H1 (cell line): ENCODE measurements around the gene ZHX3.

Experiments
- EZH2 ChIP-seq: fragments of 200-600 bp; sonication (generic); IDR thresholded peaks from 2 replicates; pipeline ENCODE4 v1.7.1; 2012; ENCODE audit warnings: low read depth, mild to moderate bottlenecking, moderate library complexity, low read length, inconsistent platforms; ENCODE audit not compliant: severe bottlenecking
- JUN ChIP-seq: IDR thresholded peaks from 2 replicates; pipeline ENCODE4 v1.6.1; 2011; ENCODE audit warnings: low read depth, mild to moderate bottlenecking, improper control_type of control experiment, low read length
- POU5F1 ChIP-seq: IDR thresholded peaks from 2 replicates; pipeline ENCODE4 v1.6.1; 2011; ENCODE audit warnings: low read depth, mild to moderate bottlenecking, low read length, moderate library complexity
- SIRT6 ChIP-seq: IDR thresholded peaks from one replicate; pipeline ENCODE4 v1.7.1; 2012; ENCODE audit warnings: low read length, inconsistent platforms
- TEAD4 ChIP-seq: IDR thresholded peaks from 2 replicates; pipeline ENCODE4 v1.6.1; 2012; ENCODE audit warnings: low read depth, low read length, inconsistent platforms, mixed read lengths
- YY1 ChIP-seq: IDR thresholded peaks from 2 replicates; pipeline ENCODE4 v1.6.1; 2011; ENCODE audit warnings: low read depth, mild to moderate bottlenecking, low read length
- ZNF274 ChIP-seq: IDR thresholded peaks from 2 replicates; pipeline ENCODE4 v1.7.0; 2012; ENCODE audit warnings: low read length, borderline replicate concordance; ENCODE audit errors: extremely low read depth
- TF ChIP-seq, protein P1 (sequence below), 3 experiments: IDR thresholded peaks; 1 replicate in 2 of 3; 2 replicates in 1 of 3; pipeline versions ENCODE4 v1.5.1 to v1.6.1; 2011; ENCODE audit warnings: low read length in 3 of 3, mild to moderate bottlenecking in 3 of 3, inconsistent platforms in 2 of 3, low read depth in 1 of 3, moderate library complexity in 1 of 3; ENCODE audit not compliant: insufficient read depth in 1 of 3; ENCODE audit errors: control extremely low read depth in 1 of 3

DNA sequence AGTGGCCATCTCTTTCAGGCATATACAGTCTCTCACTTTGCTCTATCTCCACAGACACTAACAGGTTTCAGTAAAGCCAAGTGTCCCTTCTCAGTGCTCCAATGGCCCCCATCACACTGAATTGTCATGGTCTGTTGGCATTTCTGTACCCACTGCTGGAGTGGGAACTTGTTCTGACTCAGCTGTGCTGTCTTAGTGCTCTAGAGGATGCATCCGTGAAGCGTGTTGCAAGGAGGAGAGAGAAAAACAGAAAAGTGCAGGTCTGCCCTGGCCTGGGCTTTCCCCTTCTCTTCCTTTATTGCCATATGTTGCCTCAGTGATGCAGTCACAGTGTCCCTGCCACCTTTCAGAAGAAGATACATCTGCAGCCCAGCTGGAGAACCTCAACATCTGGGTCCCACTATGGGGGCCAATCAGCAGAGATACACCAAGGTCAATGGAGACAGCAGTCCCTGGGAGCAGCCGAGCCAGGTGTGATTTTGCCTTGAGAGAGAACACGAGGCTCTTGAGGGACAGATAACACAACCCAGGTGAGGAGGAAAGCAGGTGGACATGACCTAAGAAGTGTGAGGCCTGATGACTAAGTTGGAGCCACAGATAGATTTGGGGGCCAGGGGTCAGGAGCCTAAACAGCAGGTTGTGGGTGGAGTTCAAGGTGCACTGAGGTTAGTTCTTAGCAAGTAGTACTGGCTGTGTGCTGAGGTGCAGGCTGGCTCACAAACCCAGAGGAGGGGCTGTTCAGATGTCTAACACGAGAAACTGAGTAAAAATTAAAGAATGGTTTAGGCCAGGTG, 185.7 kb downstream of the ZHX3 start:
- TF ChIP-seq, protein P1, sequence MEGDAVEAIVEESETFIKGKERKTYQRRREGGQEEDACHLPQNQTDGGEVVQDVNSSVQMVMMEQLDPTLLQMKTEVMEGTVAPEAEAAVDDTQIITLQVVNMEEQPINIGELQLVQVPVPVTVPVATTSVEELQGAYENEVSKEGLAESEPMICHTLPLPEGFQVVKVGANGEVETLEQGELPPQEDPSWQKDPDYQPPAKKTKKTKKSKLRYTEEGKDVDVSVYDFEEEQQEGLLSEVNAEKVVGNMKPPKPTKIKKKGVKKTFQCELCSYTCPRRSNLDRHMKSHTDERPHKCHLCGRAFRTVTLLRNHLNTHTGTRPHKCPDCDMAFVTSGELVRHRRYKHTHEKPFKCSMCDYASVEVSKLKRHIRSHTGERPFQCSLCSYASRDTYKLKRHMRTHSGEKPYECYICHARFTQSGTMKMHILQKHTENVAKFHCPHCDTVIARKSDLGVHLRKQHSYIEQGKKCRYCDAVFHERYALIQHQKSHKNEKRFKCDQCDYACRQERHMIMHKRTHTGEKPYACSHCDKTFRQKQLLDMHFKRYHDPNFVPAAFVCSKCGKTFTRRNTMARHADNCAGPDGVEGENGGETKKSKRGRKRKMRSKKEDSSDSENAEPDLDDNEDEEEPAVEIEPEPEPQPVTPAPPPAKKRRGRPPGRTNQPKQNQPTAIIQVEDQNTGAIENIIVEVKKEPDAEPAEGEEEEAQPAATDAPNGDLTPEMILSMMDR (IDR thresholded peaks at IDR 0.05; ENCODE audit: control extremely low read depth in 1 of 3, insufficient read depth in 1 of 3, low read depth in 1 of 3, low read length in 3 of 3): no peak
- no peak for TF ChIP-seq YY1
- no peak for TF ChIP-seq TEAD4
- no peak for TF ChIP-seq POU5F1
- TF ChIP-seq JUN: no peak
- TF ChIP-seq EZH2: no peak
- TF ChIP-seq SIRT6: no peak
- no peak for TF ChIP-seq ZNF274
